HepG2 (cell line): ENCODE measurements around the gene TTPAL.

Experiments
- CTCF ChIP-seq: sonication (generic); formaldehyde crosslinking; IDR thresholded peaks from 2 replicates; pipeline ENCODE4 v1.5.0; 2020; ENCODE audit warnings: mild to moderate bottlenecking, missing genetic modification reagents, moderate library complexity
- PHB2 ChIP-seq: fragments of 450-650 bp; IDR thresholded peaks from 2 replicates; pipeline ENCODE4 v1.6.1; 2018; ENCODE audit not compliant: partially characterized antibody

- no peak for TF ChIP-seq CTCF (CRISPR knock-in tag)
- TF ChIP-seq PHB2: no peak
Measured at GRCh38 chr20:44449864-44450263, 25.8 kb upstream of the TTPAL start.
